PC-9 (cell line): Measurements from ENCODE around the gene PPIB. TPM values are rescaled to one million over a fixed set of nuclear protein-coding genes. Genes with fewer than 3 reads are reported as not detected.

ENCODE experiments used
- BruUV-seq: library from RNA; stranded (reverse); fragments of 400-500 nt; replicated peaks from 2 replicates; lab custom pipeline; 2021; lab: Mats Ljungman, UMichigan
- CTCF ChIA-PET: fragments of 300-600 bp; sonication (Branson Sonifier 250); formaldehyde crosslinking; loops from one replicate; lab custom pipeline; 2022; ENCODE audit warnings: antibody characterized with exemption; lab: Charles Lee
- POLR2A ChIA-PET: fragments of 300-600 bp; sonication (Branson Sonifier 250); formaldehyde crosslinking; loops from one replicate; lab custom pipeline; 2022; ENCODE audit warnings: antibody characterized with exemption; ENCODE audit not compliant: unreplicated experiment; lab: Charles Lee
- DNase-seq, 2 experiments: peaks; one replicate each; pipeline versions ENCODE4 v3.0.0 to v3.0.0-alpha.2; 2015 to 2022; ENCODE audit warnings: mixed read lengths in 1 of 2
- H2AFZ ChIP-seq: fragments of 200-600 bp; sonication (generic); 2 replicates; pipeline ENCODE4 v1.8.1; 2017; ENCODE audit warnings: antibody characterized with exemption
- H3F3A ChIP-seq: fragments of 200-600 bp; sonication (generic); 2 replicates; pipeline ENCODE4 v1.8.1; 2017; ENCODE audit warnings: antibody characterized with exemption, mild to moderate bottlenecking, low read depth; ENCODE audit not compliant: insufficient read depth
- H3K27ac ChIP-seq: fragments of 200-600 bp; sonication (generic); 2 replicates; pipeline ENCODE4 v1.6.1; 2016; ENCODE audit warnings: mixed run types
- H3K27me3 ChIP-seq: fragments of 200-600 bp; sonication (generic); 2 replicates; pipeline ENCODE4 v1.6.1; 2016; ENCODE audit warnings: low read depth, mixed run types; ENCODE audit not compliant: insufficient read depth
- H3K36me3 ChIP-seq: fragments of 200-600 bp; sonication (generic); 2 replicates; pipeline ENCODE4 v1.6.1; 2016; ENCODE audit warnings: low read depth, mixed run types
- H3K4me1 ChIP-seq: fragments of 200-600 bp; sonication (generic); replicated peaks from 2 replicates; pipeline ENCODE4 v1.6.1; 2016; ENCODE audit warnings: mixed run types; ENCODE audit not compliant: insufficient read depth
- H3K4me2 ChIP-seq: fragments of 200-600 bp; sonication (generic); 2 replicates; pipeline ENCODE4 v1.6.1; 2017; ENCODE audit warnings: mixed run types
- H3K4me3 ChIP-seq: fragments of 200-600 bp; sonication (generic); 2 replicates; pipeline ENCODE4 v1.6.1; 2016; ENCODE audit warnings: mixed run types
- H3K79me2 ChIP-seq: fragments of 200-600 bp; sonication (generic); 2 replicates; pipeline ENCODE4 v1.6.1; 2017; ENCODE audit warnings: low read depth, mixed run types
- H3K9me2 ChIP-seq: fragments of 200-600 bp; sonication (generic); 2 replicates; pipeline ENCODE4 v1.8.1; 2017; ENCODE audit warnings: mild to moderate bottlenecking; ENCODE audit not compliant: insufficient read depth
- H3K9me3 ChIP-seq: fragments of 200-600 bp; sonication (generic); 2 replicates; pipeline ENCODE4 v1.8.1; 2016; ENCODE audit warnings: low read depth; ENCODE audit not compliant: insufficient read depth
- H4K20me1 ChIP-seq: fragments of 200-600 bp; sonication (generic); 2 replicates; pipeline ENCODE4 v1.8.1; 2017; ENCODE audit not compliant: insufficient read depth
- EZH2 ChIP-seq: fragments of 200-600 bp; sonication (generic); IDR thresholded peaks from 2 replicates; pipeline ENCODE4 v1.8.0; 2017; ENCODE audit warnings: antibody characterized with exemption, low read depth
- intact Hi-C: fragments of 100-400 bp; cut with micrococcal nuclease; formaldehyde crosslinking; loops from one replicate; pipeline ENCODE4 v1.10.0; 2022; ENCODE audit not compliant: unreplicated experiment
- total RNA-seq: library from RNA; stranded (reverse); gene quantifications from 2 replicates; pipeline ENCODE4 v1.2.3, GENCODE V29; 2021
- TF ChIP-seq, protein P1 (sequence below): fragments of 200-600 bp; sonication (generic); conservative IDR thresholded peaks from 2 replicates; pipeline ENCODE4 v1.6.1; 2017; ENCODE audit warnings: mixed run types, antibody characterized with exemption, mild to moderate bottlenecking, moderate library complexity

Gene PPIB
- total RNA-seq, 1 experiment from 2014 or later, result 345 TPM

GRCh38 chr15:64138331-64138941 lies 24.4 kb downstream of the PPIB start:
- H3K27ac ChIP-seq, result no peak overlapping the region
- TF ChIP-seq EZH2, result no peak
- TF ChIP-seq, protein P1, sequence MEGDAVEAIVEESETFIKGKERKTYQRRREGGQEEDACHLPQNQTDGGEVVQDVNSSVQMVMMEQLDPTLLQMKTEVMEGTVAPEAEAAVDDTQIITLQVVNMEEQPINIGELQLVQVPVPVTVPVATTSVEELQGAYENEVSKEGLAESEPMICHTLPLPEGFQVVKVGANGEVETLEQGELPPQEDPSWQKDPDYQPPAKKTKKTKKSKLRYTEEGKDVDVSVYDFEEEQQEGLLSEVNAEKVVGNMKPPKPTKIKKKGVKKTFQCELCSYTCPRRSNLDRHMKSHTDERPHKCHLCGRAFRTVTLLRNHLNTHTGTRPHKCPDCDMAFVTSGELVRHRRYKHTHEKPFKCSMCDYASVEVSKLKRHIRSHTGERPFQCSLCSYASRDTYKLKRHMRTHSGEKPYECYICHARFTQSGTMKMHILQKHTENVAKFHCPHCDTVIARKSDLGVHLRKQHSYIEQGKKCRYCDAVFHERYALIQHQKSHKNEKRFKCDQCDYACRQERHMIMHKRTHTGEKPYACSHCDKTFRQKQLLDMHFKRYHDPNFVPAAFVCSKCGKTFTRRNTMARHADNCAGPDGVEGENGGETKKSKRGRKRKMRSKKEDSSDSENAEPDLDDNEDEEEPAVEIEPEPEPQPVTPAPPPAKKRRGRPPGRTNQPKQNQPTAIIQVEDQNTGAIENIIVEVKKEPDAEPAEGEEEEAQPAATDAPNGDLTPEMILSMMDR, result no peak
- H3K4me2 ChIP-seq, result no peak overlapping the region
- H3K9me2 ChIP-seq, result no peaks in the 10 kb centered on the region
- no peaks in the 10 kb centered on the region for H3K79me2 ChIP-seq
- no peaks in the 10 kb centered on the region for H3K36me3 ChIP-seq
- ChIA-PET CTCF (interaction anchor here (0.5 kb wide), 1 partner anchor 92 kb away, joined by 3 read pairs; no protein-coding TSS in a partner anchor), POLR2A (no interaction called here)
- no peaks in the 10 kb centered on the region for H3K4me1 ChIP-seq
- intact Hi-C loops, result no loop called here
- H4K20me1 ChIP-seq, result no peaks in the 10 kb centered on the region
- no TSS peak for BruUV-seq
- no peaks in the 10 kb centered on the region for H3K27me3 ChIP-seq
- H3F3A ChIP-seq, result no peaks in the 10 kb centered on the region
- DNase-seq, result no peak
- no peak overlapping the region for H3K4me3 ChIP-seq
- no peaks in the 10 kb centered on the region for H3K9me3 ChIP-seq
- H2AFZ ChIP-seq, result no peak overlapping the region

- no peak overlapping the region for H3K27ac ChIP-seq
- intact Hi-C loops, result no loop called here
- no peak for DNase-seq
- no peak overlapping the region for H3K4me2 ChIP-seq
- CTCF ChIA-PET, result no interaction called here
- no peaks in the 10 kb centered on the region for H4K20me1 ChIP-seq
- BruUV-seq, result no TSS peak
- no peaks in the 10 kb centered on the region for H3K4me1 ChIP-seq
- no peaks in the 10 kb centered on the region for H3K36me3 ChIP-seq
- H2AFZ ChIP-seq, result no peak overlapping the region
- H3K27me3 ChIP-seq, result no peaks in the 10 kb centered on the region
- no peaks in the 10 kb centered on the region for H3K79me2 ChIP-seq
- no peaks in the 10 kb centered on the region for H3K9me2 ChIP-seq
- POLR2A ChIA-PET, result interaction anchor here (0.6 kb wide), 1 partner anchor 44 kb away, joined by 24 read pairs; the partner anchor contains the start of gene CIAO2A
- no peaks in the 10 kb centered on the region for H3K9me3 ChIP-seq
- no peak overlapping the region for H3K4me3 ChIP-seq
- H3F3A ChIP-seq, result no peaks in the 10 kb centered on the region
- TF ChIP-seq, protein P1, result no peak
- no peak for TF ChIP-seq EZH2
Observed at GRCh38 chr15:64137226-64137833, 25.5 kb downstream of the PPIB start.

DNA sequence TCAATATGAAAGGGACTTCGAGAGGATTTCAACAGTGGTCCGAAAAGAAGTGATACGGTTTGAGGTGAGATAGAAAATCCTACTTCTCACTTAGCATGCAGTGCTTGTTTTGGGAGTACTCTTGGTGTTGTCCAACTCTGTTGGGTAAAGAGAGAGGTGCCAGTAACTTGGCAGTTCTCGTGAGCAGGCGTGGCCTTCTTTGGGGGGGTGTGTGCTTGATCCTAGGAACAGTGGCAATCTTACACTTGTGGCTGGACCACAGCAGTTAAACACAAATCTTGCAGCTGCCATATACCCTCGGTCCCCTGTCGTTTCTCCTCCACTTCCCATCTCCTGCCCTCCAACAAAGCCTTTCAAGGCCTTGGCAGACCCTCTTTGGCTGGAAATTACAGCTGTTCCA lies 26.5 kb downstream of the PPIB start:
- Histone ChIP-seq H3K36me3 (no peaks in the 10 kb centered on the region), H3K27me3 (no peaks in the 10 kb centered on the region), H2AFZ (no peak overlapping the region), H4K20me1 (no peaks in the 10 kb centered on the region), H3K9me3 (no peaks in the 10 kb centered on the region), H3K9me2 (no peaks in the 10 kb centered on the region), H3K4me1 (no peaks in the 10 kb centered on the region), H3K27ac (no peak overlapping the region), H3F3A (no peaks in the 10 kb centered on the region), H3K4me3 (no peak overlapping the region), H3K79me2 (no peaks in the 10 kb centered on the region), H3K4me2 (no peak overlapping the region)
- no TSS peak for BruUV-seq
- DNase-seq, result no peak
- intact Hi-C loops, result no loop called here
- TF ChIP-seq, protein P1, result no peak
- no peak for TF ChIP-seq EZH2
- ChIA-PET CTCF (interaction anchor here (1.0 kb wide), 1 partner anchor 15 kb away, joined by 3 read pairs; no protein-coding TSS in a partner anchor), POLR2A (interaction anchor here (0.6 kb wide), 1 partner anchor 43 kb away, joined by 24 read pairs; the partner anchor contains the start of gene CIAO2A)
